HepG2 (cell line): Measurements from ENCODE around the gene KRTDAP. TPM values are rescaled to one million over a fixed set of nuclear protein-coding genes. Genes with fewer than 3 reads are reported as not detected.

Experiments
- ASH2L ChIP-seq: fragments of 300-600, 200-600 bp; sonication (generic); IDR thresholded peaks from 2 replicates; pipeline ENCODE4 v1.7.0; 2017; ENCODE audit warnings: low read depth, mild to moderate bottlenecking, moderate library complexity, mixed read lengths, low read length; ENCODE audit not compliant: insufficient read length
- CENPX ChIP-seq: sonication (generic); formaldehyde crosslinking; IDR thresholded peaks from 2 replicates; pipeline ENCODE4 v1.9.0; 2021; ENCODE audit warnings: mild to moderate bottlenecking, missing genetic modification reagents, moderate library complexity
- DMAP1 ChIP-seq: IDR thresholded peaks from 2 replicates; pipeline ENCODE4 v1.6.1; 2016
- ELF4 ChIP-seq: sonication (generic); formaldehyde crosslinking; IDR thresholded peaks from 2 replicates; pipeline ENCODE4 v1.5.0; 2020; ENCODE audit warnings: missing genetic modification reagents, mild to moderate bottlenecking, moderate library complexity, borderline replicate concordance
- ERF ChIP-seq: IDR thresholded peaks from 2 replicates; pipeline ENCODE4 v1.6.1; 2018; ENCODE audit warnings: missing biosample characterization, missing genetic modification reagents
- FOXP1 ChIP-seq, 2 experiments: fragments of 450-650 bp in 1 of 2; IDR thresholded peaks; 2 replicates each; pipeline ENCODE4 v1.6.1; 2017 to 2018; ENCODE audit warnings: antibody characterized with exemption in 1 of 2
- HHEX ChIP-seq: IDR thresholded peaks from 2 replicates; pipeline ENCODE4 v1.6.1; 2016; ENCODE audit warnings: control low read depth
- KLF11 ChIP-seq: IDR thresholded peaks from 2 replicates; pipeline ENCODE4 v1.6.1; 2016; ENCODE audit warnings: missing compliant biosample characterization
- NFIC ChIP-seq: IDR thresholded peaks from 2 replicates; pipeline ENCODE4 v1.6.1; 2012; ENCODE audit warnings: mild to moderate bottlenecking, low read length, inconsistent platforms
- NR1H2 ChIP-seq: sonication (generic); formaldehyde crosslinking; IDR thresholded peaks from 2 replicates; pipeline ENCODE4 v1.8.1; 2022; ENCODE audit warnings: low read depth, missing genetic modification reagents, borderline replicate concordance
- SOX5 ChIP-seq: IDR thresholded peaks from 2 replicates; pipeline ENCODE4 v1.6.1; 2016; ENCODE audit warnings: borderline replicate concordance
- TRIM24 ChIP-seq: sonication (generic); formaldehyde crosslinking; IDR thresholded peaks from 2 replicates; pipeline ENCODE4 v1.8.0; 2022; ENCODE audit warnings: mild to moderate bottlenecking, missing genetic modification reagents
- ZKSCAN1 ChIP-seq: fragments of 150-350 bp; IDR thresholded peaks from 2 replicates; pipeline ENCODE4 v1.6.1; 2014; ENCODE audit warnings: low read length
- ZMYM3 ChIP-seq: sonication (generic); formaldehyde crosslinking; IDR thresholded peaks from 2 replicates; pipeline ENCODE4 v1.5.1; 2020; ENCODE audit warnings: mild to moderate bottlenecking, missing genetic modification reagents
- ZNF296 ChIP-seq: sonication (generic); formaldehyde crosslinking; conservative IDR thresholded peaks from 2 replicates; pipeline ENCODE4 v1.5.0; 2020; ENCODE audit warnings: mild to moderate bottlenecking, missing genetic modification reagents
- ZNF3 ChIP-seq: IDR thresholded peaks from 2 replicates; pipeline ENCODE4 v1.7.0; 2017; ENCODE audit warnings: inconsistent platforms
- ZNF333 ChIP-seq: sonication (generic); formaldehyde crosslinking; IDR thresholded peaks from 2 replicates; pipeline ENCODE4 v1.4.0; 2020; ENCODE audit warnings: mild to moderate bottlenecking, missing genetic modification reagents, borderline replicate concordance
- ZNF33B ChIP-seq: sonication (generic); formaldehyde crosslinking; IDR thresholded peaks from 2 replicates; pipeline ENCODE4 v1.5.1; 2020; ENCODE audit warnings: mild to moderate bottlenecking, missing genetic modification reagents
- ZNF891 ChIP-seq: sonication (generic); formaldehyde crosslinking; IDR thresholded peaks from 2 replicates; pipeline ENCODE4 v1.5.0; 2020; ENCODE audit warnings: mild to moderate bottlenecking, missing genetic modification reagents
- polyA plus RNA-seq, 8 experiments: library from polyadenylated mRNA; depleted of rRNA in 3 of 8; stranded (reverse) in 7 of 8; unstranded in 1 of 8; fragments of >200 nt; fragmentation: Illumina TruSeq in 4 of 8; extraction: Trizol in 4 of 8; gene quantifications; 2 replicates each; pipeline versions ENCODE4 v1.2.1 to v1.2.3, GENCODE V29; 2011 to 2016; ENCODE audit warnings: low read depth in 4 of 8, missing spikeins in 1 of 8, mixed read lengths in 1 of 8; ENCODE audit not compliant: insufficient read depth in 1 of 8
- total RNA-seq, 5 experiments: library from RNA; depleted of rRNA; stranded (reverse); fragments of >200 nt; fragmentation: Illumina TruSeq; extraction: Trizol; gene quantifications; 2 replicates each; pipeline ENCODE4 v1.2.3, GENCODE V29; 2016; ENCODE audit warnings: low read depth in 1 of 5
- TF ChIP-seq, protein P1 (sequence below): sonication (generic); formaldehyde crosslinking; IDR thresholded peaks from 2 replicates; pipeline ENCODE4 v1.9.0; 2021; ENCODE audit warnings: missing genetic modification reagents, borderline replicate concordance
- TF ChIP-seq, protein P2 (sequence below): sonication (generic); formaldehyde crosslinking; conservative IDR thresholded peaks from 2 replicates; pipeline ENCODE4 v1.4.0; 2020; ENCODE audit warnings: mild to moderate bottlenecking, missing genetic modification reagents, moderate library complexity
- TF ChIP-seq, protein P3 (sequence below): sonication (generic); formaldehyde crosslinking; IDR thresholded peaks from 2 replicates; pipeline ENCODE4 v1.4.0; 2020; ENCODE audit warnings: missing genetic modification reagents
- TF ChIP-seq, protein P4 (sequence below): sonication (generic); formaldehyde crosslinking; IDR thresholded peaks from 2 replicates; pipeline ENCODE4 v1.4.0; 2020; ENCODE audit warnings: missing genetic modification reagents
- TF ChIP-seq, protein P5 (sequence below): sonication (generic); formaldehyde crosslinking; IDR thresholded peaks from 2 replicates; pipeline ENCODE4 v1.4.0; 2020; ENCODE audit warnings: missing genetic modification reagents

KRTDAP gene
- total and polyA plus RNA-seq, 2 of the 13 experiments (the other 11 are each of a cell fraction or from before 2014, with no cell fraction given): 0.86 to 1.5 TPM

DNA sequence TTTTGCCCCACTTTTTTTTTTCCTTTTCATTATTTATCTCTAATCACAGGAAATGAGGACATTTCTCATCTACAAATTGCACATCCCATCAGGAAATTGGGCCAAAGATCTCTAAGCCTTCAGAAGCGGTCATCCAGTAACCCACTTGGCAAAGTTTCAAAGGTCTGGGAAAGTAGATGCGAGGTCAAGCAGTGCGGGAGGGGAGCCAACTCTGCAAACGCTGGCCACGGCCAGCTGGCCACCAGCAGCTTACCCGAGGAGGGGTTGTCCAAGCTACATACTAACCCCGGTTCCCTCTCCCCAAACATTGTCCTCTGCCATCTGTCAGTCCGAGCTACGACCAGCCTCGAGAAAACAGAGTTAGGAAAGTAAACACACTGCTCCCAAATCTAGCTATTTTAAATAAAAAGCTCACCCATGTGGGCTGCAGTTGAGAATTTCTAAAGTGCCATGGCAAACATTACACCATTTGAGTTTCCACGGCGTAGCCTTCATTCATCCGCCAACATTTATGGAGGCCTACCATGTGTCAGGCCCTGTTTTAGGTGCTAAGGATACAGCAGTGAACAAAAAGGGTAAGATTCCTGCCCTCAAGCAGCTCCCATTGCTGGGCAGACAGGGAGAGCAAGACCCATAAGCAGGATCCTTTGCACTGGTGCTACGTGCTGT lies 30.7 kb downstream of the KRTDAP start (continued):
- no peak for TF ChIP-seq TRIM24 (CRISPR knock-in tag)
- 0 out of 2 replicates have a peak, but pooled peaks have one; percentile 7 for TF ChIP-seq SOX5 (CRISPR knock-in tag)
- TF ChIP-seq ELF4 (CRISPR knock-in tag): no peak
- no peak for TF ChIP-seq KLF11 (CRISPR knock-in tag)
- TF ChIP-seq ZNF33B: no peak
- no peak for TF ChIP-seq ZNF3 (CRISPR knock-in tag)
- TF ChIP-seq ASH2L: peak; percentile 91
- TF ChIP-seq CENPX (CRISPR knock-in tag): no peak
- TF ChIP-seq, protein P1, sequence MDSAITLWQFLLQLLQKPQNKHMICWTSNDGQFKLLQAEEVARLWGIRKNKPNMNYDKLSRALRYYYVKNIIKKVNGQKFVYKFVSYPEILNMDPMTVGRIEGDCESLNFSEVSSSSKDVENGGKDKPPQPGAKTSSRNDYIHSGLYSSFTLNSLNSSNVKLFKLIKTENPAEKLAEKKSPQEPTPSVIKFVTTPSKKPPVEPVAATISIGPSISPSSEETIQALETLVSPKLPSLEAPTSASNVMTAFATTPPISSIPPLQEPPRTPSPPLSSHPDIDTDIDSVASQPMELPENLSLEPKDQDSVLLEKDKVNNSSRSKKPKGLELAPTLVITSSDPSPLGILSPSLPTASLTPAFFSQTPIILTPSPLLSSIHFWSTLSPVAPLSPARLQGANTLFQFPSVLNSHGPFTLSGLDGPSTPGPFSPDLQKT: no peak
- TF ChIP-seq ZNF891: no peak
- peak; percentile 4; the same call in 1 of the 2 replicates for TF ChIP-seq ZMYM3
- no peak for TF ChIP-seq FOXP1 (IDR thresholded peaks at IDR 0.05)
- no peak for TF ChIP-seq FOXP1 (CRISPR knock-in tag; IDR thresholded peaks at IDR 0.05)
- TF ChIP-seq ZNF333: no peak
- 0 out of 2 replicates have a peak, but pooled peaks have one; percentile 25 for TF ChIP-seq DMAP1 (CRISPR knock-in tag)
- TF ChIP-seq, protein P2, sequence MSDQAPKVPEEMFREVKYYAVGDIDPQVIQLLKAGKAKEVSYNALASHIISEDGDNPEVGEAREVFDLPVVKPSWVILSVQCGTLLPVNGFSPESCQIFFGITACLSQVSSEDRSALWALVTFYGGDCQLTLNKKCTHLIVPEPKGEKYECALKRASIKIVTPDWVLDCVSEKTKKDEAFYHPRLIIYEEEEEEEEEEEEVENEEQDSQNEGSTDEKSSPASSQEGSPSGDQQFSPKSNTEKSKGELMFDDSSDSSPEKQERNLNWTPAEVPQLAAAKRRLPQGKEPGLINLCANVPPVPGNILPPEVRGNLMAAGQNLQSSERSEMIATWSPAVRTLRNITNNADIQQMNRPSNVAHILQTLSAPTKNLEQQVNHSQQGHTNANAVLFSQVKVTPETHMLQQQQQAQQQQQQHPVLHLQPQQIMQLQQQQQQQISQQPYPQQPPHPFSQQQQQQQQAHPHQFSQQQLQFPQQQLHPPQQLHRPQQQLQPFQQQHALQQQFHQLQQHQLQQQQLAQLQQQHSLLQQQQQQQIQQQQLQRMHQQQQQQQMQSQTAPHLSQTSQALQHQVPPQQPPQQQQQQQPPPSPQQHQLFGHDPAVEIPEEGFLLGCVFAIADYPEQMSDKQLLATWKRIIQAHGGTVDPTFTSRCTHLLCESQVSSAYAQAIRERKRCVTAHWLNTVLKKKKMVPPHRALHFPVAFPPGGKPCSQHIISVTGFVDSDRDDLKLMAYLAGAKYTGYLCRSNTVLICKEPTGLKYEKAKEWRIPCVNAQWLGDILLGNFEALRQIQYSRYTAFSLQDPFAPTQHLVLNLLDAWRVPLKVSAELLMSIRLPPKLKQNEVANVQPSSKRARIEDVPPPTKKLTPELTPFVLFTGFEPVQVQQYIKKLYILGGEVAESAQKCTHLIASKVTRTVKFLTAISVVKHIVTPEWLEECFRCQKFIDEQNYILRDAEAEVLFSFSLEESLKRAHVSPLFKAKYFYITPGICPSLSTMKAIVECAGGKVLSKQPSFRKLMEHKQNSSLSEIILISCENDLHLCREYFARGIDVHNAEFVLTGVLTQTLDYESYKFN (CRISPR knock-in tag): peak; percentile 62
- TF ChIP-seq, protein P3, sequence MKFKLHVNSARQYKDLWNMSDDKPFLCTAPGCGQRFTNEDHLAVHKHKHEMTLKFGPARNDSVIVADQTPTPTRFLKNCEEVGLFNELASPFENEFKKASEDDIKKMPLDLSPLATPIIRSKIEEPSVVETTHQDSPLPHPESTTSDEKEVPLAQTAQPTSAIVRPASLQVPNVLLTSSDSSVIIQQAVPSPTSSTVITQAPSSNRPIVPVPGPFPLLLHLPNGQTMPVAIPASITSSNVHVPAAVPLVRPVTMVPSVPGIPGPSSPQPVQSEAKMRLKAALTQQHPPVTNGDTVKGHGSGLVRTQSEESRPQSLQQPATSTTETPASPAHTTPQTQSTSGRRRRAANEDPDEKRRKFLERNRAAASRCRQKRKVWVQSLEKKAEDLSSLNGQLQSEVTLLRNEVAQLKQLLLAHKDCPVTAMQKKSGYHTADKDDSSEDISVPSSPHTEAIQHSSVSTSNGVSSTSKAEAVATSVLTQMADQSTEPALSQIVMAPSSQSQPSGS (CRISPR knock-in tag): no peak
- TF ChIP-seq, protein P4, sequence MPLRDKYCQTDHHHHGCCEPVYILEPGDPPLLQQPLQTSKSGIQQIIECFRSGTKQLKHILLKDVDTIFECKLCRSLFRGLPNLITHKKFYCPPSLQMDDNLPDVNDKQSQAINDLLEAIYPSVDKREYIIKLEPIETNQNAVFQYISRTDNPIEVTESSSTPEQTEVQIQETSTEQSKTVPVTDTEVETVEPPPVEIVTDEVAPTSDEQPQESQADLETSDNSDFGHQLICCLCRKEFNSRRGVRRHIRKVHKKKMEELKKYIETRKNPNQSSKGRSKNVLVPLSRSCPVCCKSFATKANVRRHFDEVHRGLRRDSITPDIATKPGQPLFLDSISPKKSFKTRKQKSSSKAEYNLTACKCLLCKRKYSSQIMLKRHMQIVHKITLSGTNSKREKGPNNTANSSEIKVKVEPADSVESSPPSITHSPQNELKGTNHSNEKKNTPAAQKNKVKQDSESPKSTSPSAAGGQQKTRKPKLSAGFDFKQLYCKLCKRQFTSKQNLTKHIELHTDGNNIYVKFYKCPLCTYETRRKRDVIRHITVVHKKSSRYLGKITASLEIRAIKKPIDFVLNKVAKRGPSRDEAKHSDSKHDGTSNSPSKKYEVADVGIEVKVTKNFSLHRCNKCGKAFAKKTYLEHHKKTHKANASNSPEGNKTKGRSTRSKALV (CRISPR knock-in tag): no peak
- no peak for TF ChIP-seq NR1H2 (CRISPR knock-in tag)
- TF ChIP-seq, protein P5, sequence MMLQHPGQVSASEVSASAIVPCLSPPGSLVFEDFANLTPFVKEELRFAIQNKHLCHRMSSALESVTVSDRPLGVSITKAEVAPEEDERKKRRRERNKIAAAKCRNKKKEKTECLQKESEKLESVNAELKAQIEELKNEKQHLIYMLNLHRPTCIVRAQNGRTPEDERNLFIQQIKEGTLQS: no peak
- peak; percentile 68 for TF ChIP-seq NFIC
- peak; percentile 87; the same call in 1 of the 2 replicates for TF ChIP-seq ZNF296
- no peak for TF ChIP-seq ERF (CRISPR knock-in tag)
- TF ChIP-seq ZKSCAN1: 0 out of 2 replicates have a peak, but pooled peaks have one; percentile 19
- TF ChIP-seq HHEX: no peak
